ENCODE results near the gene ADM2. TPM values are rescaled to one million over a fixed set of nuclear protein-coding genes. Genes with fewer than 3 reads are reported as not detected.

The ADM2 gene
- polyA plus RNA-seq, 1 experiment, result 3.1 TPM

GRCh38 chr22:50473088-50473487 is 8.3 kb upstream of the ADM2 start:
- POLR2A ChIA-PET, result interaction anchor here (0.6 kb wide), 1 partner anchor 126 kb away, joined by 8 read pairs; no protein-coding TSS in a partner anchor
- Histone ChIP-seq H3K27me3 (ENCODE audit: control insufficient read depth, insufficient read depth, low read length) (no peaks in the 10 kb centered on the region), H3K4me3 (ENCODE audit: low read depth, low read length) (peak overlapping the region; percentile 69), H3K9me3 (ENCODE audit: control insufficient read depth, insufficient read depth, low read length) (no peaks in the 10 kb centered on the region; the same call in 1 of the 2 replicates), H3K27ac (ENCODE audit: low read depth, low read length) (no peak overlapping the region)
- DNase-seq (ENCODE audit: low read depth, low spot score), result no peak
- TF ChIP-seq, protein P1, sequence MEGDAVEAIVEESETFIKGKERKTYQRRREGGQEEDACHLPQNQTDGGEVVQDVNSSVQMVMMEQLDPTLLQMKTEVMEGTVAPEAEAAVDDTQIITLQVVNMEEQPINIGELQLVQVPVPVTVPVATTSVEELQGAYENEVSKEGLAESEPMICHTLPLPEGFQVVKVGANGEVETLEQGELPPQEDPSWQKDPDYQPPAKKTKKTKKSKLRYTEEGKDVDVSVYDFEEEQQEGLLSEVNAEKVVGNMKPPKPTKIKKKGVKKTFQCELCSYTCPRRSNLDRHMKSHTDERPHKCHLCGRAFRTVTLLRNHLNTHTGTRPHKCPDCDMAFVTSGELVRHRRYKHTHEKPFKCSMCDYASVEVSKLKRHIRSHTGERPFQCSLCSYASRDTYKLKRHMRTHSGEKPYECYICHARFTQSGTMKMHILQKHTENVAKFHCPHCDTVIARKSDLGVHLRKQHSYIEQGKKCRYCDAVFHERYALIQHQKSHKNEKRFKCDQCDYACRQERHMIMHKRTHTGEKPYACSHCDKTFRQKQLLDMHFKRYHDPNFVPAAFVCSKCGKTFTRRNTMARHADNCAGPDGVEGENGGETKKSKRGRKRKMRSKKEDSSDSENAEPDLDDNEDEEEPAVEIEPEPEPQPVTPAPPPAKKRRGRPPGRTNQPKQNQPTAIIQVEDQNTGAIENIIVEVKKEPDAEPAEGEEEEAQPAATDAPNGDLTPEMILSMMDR (IDR thresholded peaks at IDR 0.05; ENCODE audit: low read depth, low read length), result peak; percentile 28; the same call in 1 of the 2 replicates
- CTCF ChIA-PET, result interaction anchor here (1.0 kb wide), 1 partner anchor 23 kb away, joined by 3 read pairs; no protein-coding TSS in a partner anchor

DNA sequence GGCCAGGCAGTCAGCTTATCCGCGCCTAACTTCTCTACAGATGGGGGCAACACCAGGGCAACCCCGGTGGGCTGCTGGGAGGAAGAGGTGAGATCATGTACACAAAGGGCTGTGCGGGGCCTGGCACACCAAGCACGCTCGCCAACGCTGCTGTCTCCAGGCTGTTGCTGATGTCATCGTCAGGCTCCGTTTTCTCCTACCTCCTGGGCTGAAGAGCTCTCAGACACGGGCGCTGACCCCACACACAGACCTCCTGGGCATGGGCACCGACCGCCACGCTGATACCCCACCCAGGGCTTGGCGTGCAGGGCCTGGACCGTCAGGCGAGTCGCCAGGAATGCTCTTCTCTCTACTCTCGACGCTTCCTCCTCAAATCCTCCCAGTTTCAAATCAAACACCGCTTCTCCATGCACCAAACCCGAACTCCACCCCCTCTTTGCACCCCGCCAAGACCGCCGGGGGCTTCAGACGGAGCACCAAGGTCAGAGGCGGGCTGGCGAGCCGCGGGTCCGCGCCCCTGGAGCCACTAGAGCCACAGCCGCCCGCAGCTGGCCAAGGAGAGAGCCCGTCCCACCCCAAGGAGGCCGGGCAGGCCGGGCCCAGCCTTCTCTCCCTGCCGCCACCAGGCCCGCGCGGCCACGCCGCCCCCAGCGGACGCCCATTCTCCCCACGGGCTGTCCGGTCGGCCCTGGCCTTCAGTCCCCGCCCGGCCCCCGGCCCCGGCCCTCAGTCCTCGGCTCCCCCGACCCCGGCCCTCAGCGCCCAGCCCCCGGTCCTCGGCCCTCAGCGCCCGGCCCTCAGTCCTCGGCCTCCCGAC is 7.3 kb upstream of the ADM2 start:
- POLR2A ChIA-PET, result interaction anchor here (0.5 to 0.7 kb wide), 2 partner anchors 100 to 157 kb away, joined by 4 to 6 read pairs; no protein-coding TSS in a partner anchor
- H3K4me3 ChIP-seq (ENCODE audit: low read depth, low read length), result peak overlapping the region; percentile 69
- peak overlapping the region; percentile 75 for H3K27ac ChIP-seq (ENCODE audit: low read depth, low read length)
- CTCF ChIA-PET, result interaction anchor here (1.0 kb wide), 1 partner anchor 24 kb away, joined by 3 read pairs; no protein-coding TSS in a partner anchor
- H3K9me3 ChIP-seq (ENCODE audit: control insufficient read depth, insufficient read depth, low read length), result no peaks in the 10 kb centered on the region; the same call in 1 of the 2 replicates
- TF ChIP-seq, protein P1 (IDR thresholded peaks at IDR 0.05; ENCODE audit: low read depth, low read length), result no peak
- no peaks in the 10 kb centered on the region for H3K27me3 ChIP-seq (ENCODE audit: control insufficient read depth, insufficient read depth, low read length)
- peak; percentile 20 for DNase-seq (ENCODE audit: low read depth, low spot score)

GRCh38 chr22:50474710-50475651 is 6.4 kb upstream of the ADM2 start, which contains the start of gene SBF1:
Gene SBF1, minus strand, starts transcription at chr22:50475035. Its CDS starts 195 bp downstream, at chr22:50474840.
- ChIA-PET CTCF (no interaction called here), POLR2A (interaction anchor here (0.5 to 0.7 kb wide), 2 partner anchors 100 to 156 kb away, joined by 4 to 6 read pairs; no protein-coding TSS in a partner anchor)
- Histone ChIP-seq H3K9me3 (ENCODE audit: control insufficient read depth, insufficient read depth, low read length) (no peaks in the 10 kb centered on the region; the same call in 1 of the 2 replicates), H3K27me3 (ENCODE audit: control insufficient read depth, insufficient read depth, low read length) (peaks cover 5% of the 10 kb centered on the region), H3K4me3 (ENCODE audit: low read depth, low read length) (peak within 1 kb of the TSS; percentile 69), H3K27ac (ENCODE audit: low read depth, low read length) (peak within 1 kb of the TSS; percentile 75)
- TF ChIP-seq, protein P1 (IDR thresholded peaks at IDR 0.05; ENCODE audit: low read depth, low read length), result no peak
- DNase-seq (ENCODE audit: low read depth, low spot score), result peak; percentile 48

GRCh38 chr22:50475652-50476002 is 5.7 kb upstream of the ADM2 start:
- no peak for DNase-seq (ENCODE audit: low read depth, low spot score)
- TF ChIP-seq, protein P1 (IDR thresholded peaks at IDR 0.05; ENCODE audit: low read depth, low read length), result no peak
- POLR2A ChIA-PET, result no interaction called here

More at GRCh38 chr22:50475652-50476002, 5.7 kb upstream of the ADM2 start:
- Histone ChIP-seq H3K27me3 (ENCODE audit: control insufficient read depth, insufficient read depth, low read length) (peaks cover 11% of the 10 kb centered on the region), H3K9me3 (ENCODE audit: control insufficient read depth, insufficient read depth, low read length) (no peaks in the 10 kb centered on the region; the same call in 1 of the 2 replicates), H3K27ac (ENCODE audit: low read depth, low read length) (peak overlapping the region; percentile 39), H3K4me3 (ENCODE audit: low read depth, low read length) (no peak overlapping the region)
- CTCF ChIA-PET, result no interaction called here
